ENCODE data around the gene PRSS22. TPM values are rescaled to one million over a fixed set of nuclear protein-coding genes. Genes with fewer than 3 reads are reported as not detected.

PRSS22 gene
- total RNA-seq, 2 donors from 2014 or later, result not detected

DNA sequence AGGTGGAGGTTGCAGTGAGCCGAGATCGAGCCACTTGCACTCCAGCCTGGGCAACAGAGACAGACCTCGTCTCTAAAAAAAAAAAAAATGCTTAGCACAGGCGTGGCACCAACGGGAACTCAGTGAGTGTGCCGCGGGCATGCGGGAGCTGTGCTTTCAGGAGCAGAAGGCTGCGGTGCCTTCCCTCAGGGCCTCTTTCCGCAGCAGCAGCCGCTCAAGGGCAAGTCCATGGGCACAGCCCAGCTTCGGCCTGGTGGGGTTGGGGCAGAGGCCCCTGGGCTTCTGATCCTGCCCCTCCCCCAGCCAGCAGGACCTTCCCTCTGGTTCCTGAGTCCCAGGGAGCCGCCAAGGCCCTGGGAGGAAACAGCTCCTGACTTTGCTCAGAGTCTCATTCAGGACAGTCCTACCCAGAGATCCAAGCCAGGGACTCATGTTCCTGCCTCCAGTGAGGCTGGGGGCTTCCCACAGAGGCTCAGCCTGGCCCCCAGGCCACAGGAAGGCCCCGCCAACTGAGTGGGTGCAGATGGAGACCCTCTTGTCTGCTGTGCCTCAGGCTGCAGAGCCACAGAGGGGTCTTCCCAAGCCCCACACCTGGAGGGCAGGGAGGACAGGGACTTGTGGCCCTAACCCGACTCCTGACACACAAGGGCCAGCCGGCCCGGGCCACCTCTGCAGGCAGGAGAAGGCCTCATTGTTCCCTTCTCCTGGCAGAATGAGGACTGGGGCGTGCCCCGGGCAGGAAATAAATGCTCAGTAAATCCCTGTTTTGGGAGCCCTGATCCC lies 31.2 kb downstream of the PRSS22 start:
- Histone ChIP-seq H3K27ac (no peak overlapping the region), H3K4me1 (no peaks in the 10 kb centered on the region), H3K36me3 (no peaks in the 10 kb centered on the region), H3K9me3 (no peaks in the 10 kb centered on the region), H3K4me3 (no peak overlapping the region), H3K27me3 (no peaks in the 10 kb centered on the region)
- DNase-seq (ENCODE audit: low spot score), result no peak
- TF ChIP-seq, protein P1, sequence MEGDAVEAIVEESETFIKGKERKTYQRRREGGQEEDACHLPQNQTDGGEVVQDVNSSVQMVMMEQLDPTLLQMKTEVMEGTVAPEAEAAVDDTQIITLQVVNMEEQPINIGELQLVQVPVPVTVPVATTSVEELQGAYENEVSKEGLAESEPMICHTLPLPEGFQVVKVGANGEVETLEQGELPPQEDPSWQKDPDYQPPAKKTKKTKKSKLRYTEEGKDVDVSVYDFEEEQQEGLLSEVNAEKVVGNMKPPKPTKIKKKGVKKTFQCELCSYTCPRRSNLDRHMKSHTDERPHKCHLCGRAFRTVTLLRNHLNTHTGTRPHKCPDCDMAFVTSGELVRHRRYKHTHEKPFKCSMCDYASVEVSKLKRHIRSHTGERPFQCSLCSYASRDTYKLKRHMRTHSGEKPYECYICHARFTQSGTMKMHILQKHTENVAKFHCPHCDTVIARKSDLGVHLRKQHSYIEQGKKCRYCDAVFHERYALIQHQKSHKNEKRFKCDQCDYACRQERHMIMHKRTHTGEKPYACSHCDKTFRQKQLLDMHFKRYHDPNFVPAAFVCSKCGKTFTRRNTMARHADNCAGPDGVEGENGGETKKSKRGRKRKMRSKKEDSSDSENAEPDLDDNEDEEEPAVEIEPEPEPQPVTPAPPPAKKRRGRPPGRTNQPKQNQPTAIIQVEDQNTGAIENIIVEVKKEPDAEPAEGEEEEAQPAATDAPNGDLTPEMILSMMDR (IDR thresholded peaks at IDR 0.05), result no peak

DNA sequence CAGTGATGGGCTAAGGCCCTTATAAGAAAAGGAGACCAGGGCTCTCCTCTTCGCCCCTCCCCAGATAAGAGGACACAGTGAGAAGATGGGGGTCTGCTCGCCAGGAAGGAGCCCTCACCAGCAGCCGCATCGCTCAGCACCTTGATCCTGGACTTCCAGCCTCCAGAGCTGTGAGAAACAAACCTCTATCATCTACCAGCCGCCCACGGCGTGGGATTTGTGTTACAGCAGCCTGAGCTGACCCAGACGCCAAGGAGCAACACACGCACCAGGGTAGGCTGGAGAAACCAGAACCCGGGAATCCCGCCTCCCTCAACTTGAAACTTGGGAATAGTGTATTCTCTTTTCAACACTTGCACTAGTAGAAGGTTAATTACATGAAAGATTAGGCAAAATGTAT lies 32.1 kb downstream of the PRSS22 start:
- no peaks in the 10 kb centered on the region for H3K27me3 ChIP-seq
- no peak for DNase-seq (ENCODE audit: low spot score)

DNA sequence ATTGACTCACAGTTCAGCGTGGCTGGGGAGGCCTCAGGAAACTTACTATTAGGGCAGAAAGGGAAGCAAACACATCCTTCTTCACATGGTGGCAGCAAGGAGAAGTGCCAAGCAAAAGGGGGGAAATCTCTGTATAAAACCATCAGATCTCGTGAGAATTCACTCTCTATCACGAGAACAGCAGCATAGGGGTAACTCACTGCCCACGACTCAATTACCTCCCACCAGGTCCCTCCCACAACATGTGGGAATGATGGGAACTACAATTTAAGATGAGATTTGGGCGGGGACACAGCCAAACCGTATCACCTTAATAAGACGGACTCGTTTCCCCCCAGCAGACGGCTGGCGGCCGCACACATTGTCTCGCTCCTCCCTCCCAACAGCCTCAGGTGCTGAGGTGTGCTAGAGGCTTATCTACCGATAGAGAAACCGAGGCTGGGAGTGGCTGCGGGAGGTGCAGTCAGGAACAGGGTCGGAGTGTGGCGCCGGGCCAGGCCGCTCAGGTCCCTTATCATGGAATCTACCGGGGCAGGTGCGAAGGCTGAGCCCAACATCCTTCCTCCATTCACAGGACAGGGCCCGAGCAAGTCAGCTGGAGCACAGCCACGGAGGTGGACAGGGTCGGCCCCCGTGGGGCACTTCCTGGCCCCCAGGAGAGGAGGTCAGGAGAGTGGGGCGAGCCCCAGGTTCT lies 32.8 kb downstream of the PRSS22 start:
- Histone ChIP-seq H3K27ac (no peak overlapping the region), H3K4me1 (no peaks in the 10 kb centered on the region), H3K27me3 (no peaks in the 10 kb centered on the region), H3K36me3 (no peaks in the 10 kb centered on the region), H3K9me3 (no peaks in the 10 kb centered on the region), H3K4me3 (no peak overlapping the region)
- DNase-seq (ENCODE audit: low spot score), result no peak
- TF ChIP-seq, protein P1 (IDR thresholded peaks at IDR 0.05), result no peak

More for the DNA sequence above, 32.1 kb downstream of the PRSS22 start:
- no peaks in the 10 kb centered on the region for H3K9me3 ChIP-seq
- TF ChIP-seq, protein P1 (IDR thresholded peaks at IDR 0.05), result no peak
- H3K27ac ChIP-seq, result no peak overlapping the region
- no peaks in the 10 kb centered on the region for H3K4me1 ChIP-seq
- H3K36me3 ChIP-seq, result no peaks in the 10 kb centered on the region
- no peak overlapping the region for H3K4me3 ChIP-seq

DNA sequence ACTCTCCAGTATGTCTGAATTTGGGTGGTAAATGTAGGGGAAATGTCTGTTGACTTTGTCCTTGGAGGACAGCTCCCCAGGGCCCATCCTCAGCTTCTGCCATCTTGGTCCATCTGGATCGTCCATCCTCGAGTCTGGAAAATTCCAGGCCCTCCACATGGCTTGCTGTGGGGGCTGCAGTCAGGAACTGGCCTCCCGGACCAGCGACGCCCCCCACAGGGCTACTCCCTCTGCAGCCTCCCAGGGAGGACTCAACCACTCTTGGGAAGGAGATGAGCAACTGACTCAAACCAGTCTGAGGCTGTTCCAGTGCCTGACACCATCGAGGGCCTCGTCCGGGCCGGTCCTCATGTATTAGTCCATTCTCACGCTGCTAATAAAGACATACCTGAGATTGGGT lies 33.3 kb downstream of the PRSS22 start:
- no peak for DNase-seq (ENCODE audit: low spot score)
- TF ChIP-seq, protein P1 (IDR thresholded peaks at IDR 0.05), result no peak
- Histone ChIP-seq H3K4me3 (no peak overlapping the region), H3K4me1 (no peaks in the 10 kb centered on the region), H3K36me3 (no peaks in the 10 kb centered on the region), H3K9me3 (no peaks in the 10 kb centered on the region), H3K27me3 (no peaks in the 10 kb centered on the region), H3K27ac (no peak overlapping the region)

DNA sequence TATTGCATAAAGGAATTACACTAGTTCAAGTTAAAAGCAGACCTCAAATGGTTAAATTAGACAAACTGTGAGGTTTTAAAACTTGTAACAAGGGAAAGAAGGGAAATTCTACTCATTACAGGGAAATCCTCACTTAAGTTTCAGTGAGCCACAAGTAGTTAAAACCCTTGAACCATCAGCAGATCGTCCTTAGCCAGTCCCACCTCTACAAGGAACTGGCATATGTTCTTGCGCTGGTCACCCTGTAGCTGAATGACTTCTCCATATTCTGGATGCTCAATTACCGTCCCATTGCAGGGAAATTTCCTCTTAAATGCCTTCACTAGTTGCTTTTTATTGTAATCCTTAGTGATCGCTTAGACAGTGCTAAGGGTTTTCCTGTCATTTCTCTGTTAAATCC lies 35.5 kb downstream of the PRSS22 start:
- Histone ChIP-seq H3K36me3 (no peaks in the 10 kb centered on the region), H3K27ac (no peak overlapping the region), H3K4me1 (no peaks in the 10 kb centered on the region), H3K27me3 (peaks cover 0 to 5% of the 10 kb centered on the region in 2 donors), H3K9me3 (no peaks in the 10 kb centered on the region), H3K4me3 (no peak overlapping the region)
- TF ChIP-seq, protein P1 (IDR thresholded peaks at IDR 0.05), result no peak
- DNase-seq (ENCODE audit: low spot score), result no peak

Measured in right atrium auricular region (tissue), 2 donors.